HG02973 (cell line): ENCODE measurements around the gene VPS35L.

Source experiments
- ATAC-seq: cut with Tn5 transposase; IDR thresholded peaks from one replicate; pipeline ENCODE4 v1.9.1; 2021; ENCODE audit warnings: moderate library complexity; ENCODE audit not compliant: unreplicated experiment

VPS35L gene

GRCh38 chr16:19555186-19555937, at the start of gene VPS35L:
Gene VPS35L, plus strand, starts transcription at chr16:19555703. Its CDS starts 27 bp downstream, at chr16:19555730.
- ATAC-seq, result peak; percentile 94

- ATAC-seq, result no peak
Measured at GRCh38 chr16:19506965-19507364, 48.5 kb upstream of the VPS35L start.

- ATAC-seq, result no peak
Measured at GRCh38 chr16:19507867-19508266, 47.6 kb upstream of the VPS35L start.

GRCh38 chr16:19512297-19512696, 43.2 kb upstream of the VPS35L start:
- ATAC-seq, result no peak

GRCh38 chr16:19513377-19514053, 42.0 kb upstream of the VPS35L start:
- ATAC-seq, result no peak

GRCh38 chr16:19515757-19516156, 39.7 kb upstream of the VPS35L start:
- no peak for ATAC-seq

- ATAC-seq, result no peak
Measured at GRCh38 chr16:19517424-19518089, 37.9 kb upstream of the VPS35L start.

GRCh38 chr16:19518388-19518787, 37.1 kb upstream of the VPS35L start:
- ATAC-seq, result no peak

- no peak for ATAC-seq
Measured at GRCh38 chr16:19520861-19521331, 34.6 kb upstream of the VPS35L start.

- peak; percentile 55 for ATAC-seq
Measured at GRCh38 chr16:19521471-19522396, 33.8 kb upstream of the VPS35L start, which contains the start of gene GDE1. Gene GDE1, minus strand, starts transcription at chr16:19522098. Its CDS starts 134 bp downstream, at chr16:19521964.

- no peak for ATAC-seq
Measured at GRCh38 chr16:19522397-19522732, 33.1 kb upstream of the VPS35L start.

GRCh38 chr16:19522760-19523159, 32.7 kb upstream of the VPS35L start:
- no peak for ATAC-seq

GRCh38 chr16:19523184-19523558, 32.3 kb upstream of the VPS35L start:
- ATAC-seq, result no peak

GRCh38 chr16:19523559-19524355, 31.7 kb upstream of the VPS35L start, which contains the start of gene CCP110:
Gene CCP110, plus strand, starts transcription at chr16:19523942. Its CDS starts 3,940 bp downstream, at chr16:19527882.
- ATAC-seq, result peak; percentile 70

GRCh38 chr16:19524356-19524615, 31.2 kb upstream of the VPS35L start:
- ATAC-seq, result no peak

- ATAC-seq, result no peak
Measured at GRCh38 chr16:19524616-19525384, 30.7 kb upstream of the VPS35L start.

GRCh38 chr16:19525385-19525723, 30.1 kb upstream of the VPS35L start:
- no peak for ATAC-seq

- ATAC-seq, result no peak
Measured at GRCh38 chr16:19527161-19527560, 28.3 kb upstream of the VPS35L start.

GRCh38 chr16:19528666-19529065, 26.8 kb upstream of the VPS35L start:
- no peak for ATAC-seq
